Fibroblast of pulmonary artery (primary cell): ENCODE measurements around the gene CPVL.

ENCODE experiments used
- DNase-seq: peaks from one replicate; pipeline ENCODE4 v3.0.0-alpha.2; 2010; ENCODE audit warnings: low read depth
- H3K4me3 ChIP-seq: replicated peaks from 2 replicates; pipeline ENCODE4 v1.5.1; 2011; ENCODE audit warnings: low read depth, mild to moderate bottlenecking, control low read depth, low read length, moderate library complexity
- TF ChIP-seq, protein P1 (sequence below): IDR thresholded peaks from 2 replicates; pipeline ENCODE4 v1.5.1; 2011; ENCODE audit warnings: mild to moderate bottlenecking, control low read depth, low read length, inconsistent platforms; ENCODE audit errors: missing control alignments

CPVL gene

GRCh38 chr7:29146888-29147609 is 712 bp upstream of the CPVL start:
- DNase-seq = no peak
- H3K4me3 ChIP-seq = no peak overlapping the region
- TF ChIP-seq, protein P1, sequence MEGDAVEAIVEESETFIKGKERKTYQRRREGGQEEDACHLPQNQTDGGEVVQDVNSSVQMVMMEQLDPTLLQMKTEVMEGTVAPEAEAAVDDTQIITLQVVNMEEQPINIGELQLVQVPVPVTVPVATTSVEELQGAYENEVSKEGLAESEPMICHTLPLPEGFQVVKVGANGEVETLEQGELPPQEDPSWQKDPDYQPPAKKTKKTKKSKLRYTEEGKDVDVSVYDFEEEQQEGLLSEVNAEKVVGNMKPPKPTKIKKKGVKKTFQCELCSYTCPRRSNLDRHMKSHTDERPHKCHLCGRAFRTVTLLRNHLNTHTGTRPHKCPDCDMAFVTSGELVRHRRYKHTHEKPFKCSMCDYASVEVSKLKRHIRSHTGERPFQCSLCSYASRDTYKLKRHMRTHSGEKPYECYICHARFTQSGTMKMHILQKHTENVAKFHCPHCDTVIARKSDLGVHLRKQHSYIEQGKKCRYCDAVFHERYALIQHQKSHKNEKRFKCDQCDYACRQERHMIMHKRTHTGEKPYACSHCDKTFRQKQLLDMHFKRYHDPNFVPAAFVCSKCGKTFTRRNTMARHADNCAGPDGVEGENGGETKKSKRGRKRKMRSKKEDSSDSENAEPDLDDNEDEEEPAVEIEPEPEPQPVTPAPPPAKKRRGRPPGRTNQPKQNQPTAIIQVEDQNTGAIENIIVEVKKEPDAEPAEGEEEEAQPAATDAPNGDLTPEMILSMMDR = no peak

- no peak for DNase-seq
- no peak overlapping the region for H3K4me3 ChIP-seq
- TF ChIP-seq, protein P1 = no peak
Observed at GRCh38 chr7:29145553-29146056, 732 bp downstream of the CPVL start.

GRCh38 chr7:29143751-29144150 is 2.6 kb downstream of the CPVL start:
- TF ChIP-seq, protein P1 = no peak
- no peak for DNase-seq
- no peak overlapping the region for H3K4me3 ChIP-seq

DNA sequence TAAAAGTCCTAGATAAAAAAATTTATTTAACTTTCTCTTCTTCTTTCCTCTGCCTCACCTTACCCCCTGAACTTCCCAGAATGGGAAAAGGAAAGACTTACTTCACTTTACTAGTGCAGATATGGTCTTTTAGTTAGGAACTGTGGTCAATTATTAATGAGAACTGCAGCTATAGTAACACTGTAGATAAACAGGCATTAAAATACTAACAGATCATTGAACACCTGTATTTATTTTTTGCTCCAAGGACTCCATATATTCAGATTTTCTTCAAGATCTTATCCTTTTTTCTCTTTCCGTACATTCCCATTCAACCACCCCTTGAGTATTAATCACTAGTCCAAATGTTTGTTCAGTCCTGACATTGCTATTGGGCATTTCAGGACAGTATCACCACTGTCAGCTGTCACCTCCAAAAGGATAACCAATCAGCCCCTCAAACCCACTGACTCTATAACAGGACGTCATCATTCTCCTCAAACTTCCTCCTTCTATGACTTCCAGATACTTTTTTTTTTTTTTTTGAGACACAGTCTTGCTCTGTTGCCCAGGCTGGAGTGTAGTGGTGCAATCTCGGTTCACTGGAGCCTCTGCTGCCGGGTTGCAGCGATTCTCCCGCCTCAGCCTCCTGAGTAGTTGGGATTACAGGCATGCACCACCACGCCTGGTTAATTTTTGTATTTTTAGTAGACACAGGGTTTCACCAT is 4.2 kb downstream of the CPVL start:
- DNase-seq = no peak
- H3K4me3 ChIP-seq = no peak overlapping the region
- TF ChIP-seq, protein P1 = no peak

DNA sequence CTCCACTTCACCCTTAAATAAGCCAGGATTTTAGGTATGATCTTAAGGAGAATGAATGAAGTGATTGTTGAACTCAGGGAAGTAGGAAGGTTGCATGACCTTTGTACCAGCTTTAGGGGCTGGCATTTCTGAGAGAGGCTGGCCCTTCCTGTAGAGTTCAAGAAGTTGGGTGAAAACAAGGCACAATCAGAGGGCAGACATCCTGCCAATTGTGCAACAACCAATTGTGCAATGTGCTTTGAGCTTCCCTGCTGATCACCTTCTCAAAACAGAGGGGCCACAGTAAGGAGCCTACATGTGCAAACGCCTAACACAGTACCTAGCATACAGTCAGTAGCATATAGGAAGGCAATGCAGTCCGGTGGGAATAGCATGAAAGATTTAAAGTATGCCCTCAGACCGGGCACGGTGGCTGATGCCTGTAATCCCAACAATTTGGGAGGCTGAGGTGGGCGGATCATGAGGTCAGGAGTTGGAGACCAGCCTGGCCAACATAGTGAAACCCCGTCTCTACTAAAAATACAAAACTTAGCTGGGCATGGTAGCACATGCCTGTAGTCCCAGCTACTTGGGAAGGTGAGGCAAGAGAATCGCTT is 5.4 kb downstream of the CPVL start:
- TF ChIP-seq, protein P1 = no peak
- H3K4me3 ChIP-seq = no peak overlapping the region
- no peak for DNase-seq

DNA sequence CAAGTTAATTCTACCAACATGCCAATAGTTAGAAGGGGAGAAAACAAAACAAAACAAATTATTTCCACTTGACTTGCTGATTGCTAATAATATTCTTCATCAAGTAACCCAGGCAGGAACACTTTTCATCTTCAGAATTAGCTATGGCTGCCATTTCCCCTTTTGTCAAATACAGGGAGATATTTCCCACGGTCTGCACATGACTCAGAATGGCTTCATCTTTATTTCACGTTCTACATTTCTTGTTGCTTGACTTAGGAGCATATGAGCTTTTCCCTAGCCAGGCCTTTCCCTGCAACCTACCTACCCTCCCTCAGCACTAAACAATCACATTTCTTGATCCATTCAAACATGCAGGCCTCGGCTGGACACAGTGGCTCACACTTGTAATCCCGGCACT is 6.5 kb downstream of the CPVL start:
- H3K4me3 ChIP-seq = no peak overlapping the region
- TF ChIP-seq, protein P1 = no peak
- DNase-seq = no peak
